ENCODE data around the gene MTCL3.

DNA sequence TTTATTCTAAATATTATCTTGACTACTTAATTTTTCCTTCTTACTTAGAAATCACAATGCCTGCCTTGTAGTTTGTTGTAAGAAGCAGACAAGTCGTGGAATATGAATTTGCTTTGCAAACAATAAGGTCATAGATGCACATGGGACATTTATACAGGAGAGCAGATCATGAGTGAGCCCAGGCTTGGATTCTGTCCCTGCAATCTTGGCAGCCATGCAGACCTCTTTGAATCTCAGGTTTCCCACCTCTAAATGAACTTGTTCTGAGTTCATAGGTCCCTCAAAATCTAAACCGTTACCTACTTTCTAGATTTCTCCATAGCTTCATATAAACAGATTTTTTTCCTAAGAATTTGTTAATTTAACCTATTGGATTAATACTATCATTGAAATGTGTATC is 79.4 kb downstream of the MTCL3 start:
- TF ChIP-seq POLR2AphosphoS5 (IDR thresholded peaks at IDR 0.05; ENCODE audit: borderline replicate concordance, low read depth, low read length) (no peak), EZH2 (IDR thresholded peaks at IDR 0.05) (no peak)

All from SK-N-MC (cell line).